Keratinocyte (primary cell): ENCODE results near the gene TRMT112.

Experiments used
- CTCF ChIP-seq, 3 experiments: IDR thresholded peaks in 1 of 3; conservative IDR thresholded peaks in 1 of 3; optimal IDR thresholded peaks in 1 of 3; 2 replicates in 2 of 3; 3 replicates in 1 of 3; pipeline versions ENCODE3 to v1.5.1; 2011; ENCODE audit warnings: low read length in 3 of 3, mild to moderate bottlenecking in 3 of 3, moderate library complexity in 2 of 3, control low read depth in 1 of 3, inconsistent platforms in 1 of 3; ENCODE audit not compliant: insufficient read depth in 2 of 3; ENCODE audit errors: extremely low read depth in 1 of 3
- EZH2 ChIP-seq: IDR thresholded peaks from one replicate; pipeline ENCODE4 v1.6.1; 2012; ENCODE audit warnings: inconsistent platforms, mild to moderate bottlenecking, low read length, moderate library complexity

- no peak for TF ChIP-seq CTCF (optimal IDR thresholded peaks at IDR 0.05 in 1 of 3, IDR thresholded peaks at IDR 0.05 in 1 of 3, conservative IDR thresholded peaks at IDR 0.05 in 1 of 3; ENCODE audit: extremely low read depth in 1 of 3, insufficient read depth in 2 of 3, low read length in 3 of 3)
- no peak for TF ChIP-seq EZH2
These were observed 20.3 kb downstream of the TRMT112 start for GRCh38 chr11:64296830-64297698.
